Inferior parietal cortex (tissue), 1 donor: ENCODE data around the gene DIS3L2.

Experiments
- DNase-seq: peaks from one replicate; pipeline ENCODE4 v3.0.0-alpha.2; 2016; ENCODE audit errors: extremely low spot score

DIS3L2 gene

GRCh38 chr2:231961349-231962166, at the start of gene DIS3L2:
DIS3L2 (plus strand) TSS chr2:231961713; CDS start chr2:232014928, 53,215 bp downstream.
- DNase-seq: peak; percentile 95

GRCh38 chr2:231914077-231914690, 47.3 kb upstream of the DIS3L2 start:
- no peak for DNase-seq

GRCh38 chr2:231917280-231918066, 44.0 kb upstream of the DIS3L2 start:
- DNase-seq: peak; percentile 39

GRCh38 chr2:231918501-231919330, 42.8 kb upstream of the DIS3L2 start:
- no peak for DNase-seq

GRCh38 chr2:231919341-231920035, 42.0 kb upstream of the DIS3L2 start:
- no peak for DNase-seq

- no peak for DNase-seq
Measured at GRCh38 chr2:231920366-231920765, 41.1 kb upstream of the DIS3L2 start.

GRCh38 chr2:231920795-231921194, 40.7 kb upstream of the DIS3L2 start:
- no peak for DNase-seq

- no peak for DNase-seq
Measured at GRCh38 chr2:231922311-231923009, 39.1 kb upstream of the DIS3L2 start.

- no peak for DNase-seq
Measured at GRCh38 chr2:231923010-231923344, 38.5 kb upstream of the DIS3L2 start.

- no peak for DNase-seq
Measured at GRCh38 chr2:231923951-231924888, 37.3 kb upstream of the DIS3L2 start.

GRCh38 chr2:231924889-231925275, 36.6 kb upstream of the DIS3L2 start:
- DNase-seq: no peak

GRCh38 chr2:231925303-231926179, 36.0 kb upstream of the DIS3L2 start:
- DNase-seq: peak; percentile 79

GRCh38 chr2:231926180-231926741, 35.3 kb upstream of the DIS3L2 start, which contains the start of gene NPPC:
NPPC (minus strand) TSS chr2:231926396; CDS start chr2:231926249, 147 bp downstream.
- DNase-seq: peak; percentile 54

- no peak for DNase-seq
Measured at GRCh38 chr2:231926761-231927565, 34.5 kb upstream of the DIS3L2 start.

GRCh38 chr2:231927566-231927890, 34.0 kb upstream of the DIS3L2 start:
- no peak for DNase-seq

- DNase-seq: no peak
Measured at GRCh38 chr2:231928481-231928880, 33.0 kb upstream of the DIS3L2 start.
